Neuronal stem cell (in vitro differentiated cells): Measurements from ENCODE around the gene PAX2.

ENCODE experiments used
- DNase-seq: peaks from one replicate; pipeline ENCODE4 v3.0.0-alpha.2; 2013; ENCODE audit warnings: low spot score
- H2AFZ ChIP-seq: one replicate; pipeline ENCODE4 v1.6.1; 2013; ENCODE audit warnings: mild to moderate bottlenecking, low read length, inconsistent platforms
- H2AK5ac ChIP-seq: 2 replicates; pipeline ENCODE4 v1.6.1; 2013; ENCODE audit warnings: low read depth, mild to moderate bottlenecking, inconsistent platforms, low read length, moderate library complexity, mixed read lengths
- H2BK120ac ChIP-seq: 2 replicates; pipeline ENCODE4 v1.6.1; 2013; ENCODE audit warnings: low read depth, mild to moderate bottlenecking, inconsistent platforms, low read length, moderate library complexity, mixed read lengths
- H2BK12ac ChIP-seq: one replicate; pipeline ENCODE4 v1.6.1; 2013; ENCODE audit warnings: low read length, inconsistent platforms
- H2BK15ac ChIP-seq: 2 replicates; pipeline ENCODE4 v1.6.1; 2013; ENCODE audit warnings: mild to moderate bottlenecking, low read length, inconsistent platforms, mixed read lengths
- H2BK5ac ChIP-seq: one replicate; pipeline ENCODE4 v1.6.1; 2013; ENCODE audit warnings: inconsistent platforms, mild to moderate bottlenecking, low read length, moderate library complexity
- H3K14ac ChIP-seq: one replicate; pipeline ENCODE4 v1.6.1; 2013; ENCODE audit warnings: low read length, inconsistent platforms
- H3K18ac ChIP-seq: 2 replicates; pipeline ENCODE4 v1.6.1; 2013; ENCODE audit warnings: low read length, inconsistent platforms
- H3K23ac ChIP-seq: 2 replicates; pipeline ENCODE4 v1.6.1; 2013; ENCODE audit warnings: low read depth, mild to moderate bottlenecking, mixed read lengths, low read length, inconsistent platforms; ENCODE audit not compliant: poor library complexity
- H3K27ac ChIP-seq: replicated peaks from 3 replicates; pipeline ENCODE4 v1.5.1; 2013; ENCODE audit warnings: low read length, inconsistent platforms
- H3K27me3 ChIP-seq, 3 experiments: 2 replicates each; pipeline ENCODE4 v1.6.1; 2013; ENCODE audit warnings: low read length in 3 of 3, mild to moderate bottlenecking in 2 of 3, inconsistent platforms in 1 of 3, low read depth in 1 of 3, mixed read lengths in 1 of 3, moderate library complexity in 1 of 3; ENCODE audit not compliant: control insufficient read depth in 3 of 3, insufficient read depth in 3 of 3
- H3K36me3 ChIP-seq, 2 donors: replicated peaks in 1 of 2; 2 replicates each; pipeline ENCODE4 v1.6.1; 2013; ENCODE audit warnings: low read length in 2 of 2; ENCODE audit not compliant: control insufficient read depth in 2 of 2, insufficient read depth in 2 of 2
- H3K4ac ChIP-seq: 2 replicates; pipeline ENCODE4 v1.6.1; 2013; ENCODE audit warnings: inconsistent platforms, mild to moderate bottlenecking, low read length, moderate library complexity
- H3K4me1 ChIP-seq, 2 donors: 1 replicate in 1 of 2; 2 replicates in 1 of 2; pipeline ENCODE4 v1.6.1; 2013; ENCODE audit warnings: low read length in 2 of 2, low read depth in 1 of 2; ENCODE audit not compliant: control insufficient read depth in 2 of 2, insufficient read depth in 1 of 2
- H3K4me2 ChIP-seq: one replicate; pipeline ENCODE4 v1.6.1; 2013; ENCODE audit warnings: mild to moderate bottlenecking, low read length, inconsistent platforms; ENCODE audit not compliant: insufficient read depth, poor library complexity, severe bottlenecking
- H3K4me3 ChIP-seq, 2 donors: 2 replicates each; pipeline ENCODE4 v1.5.1; 2013; ENCODE audit warnings: low read length in 2 of 2, mild to moderate bottlenecking in 2 of 2, inconsistent platforms in 1 of 2, moderate library complexity in 1 of 2
- H3K79me1 ChIP-seq: one replicate; pipeline ENCODE4 v1.6.1; 2013; ENCODE audit warnings: low read depth, mild to moderate bottlenecking, inconsistent platforms, low read length, moderate library complexity
- H3K9ac ChIP-seq: one replicate; pipeline ENCODE4 v1.6.1; 2013; ENCODE audit warnings: mild to moderate bottlenecking, low read depth, low read length, inconsistent platforms; ENCODE audit not compliant: poor library complexity
- H3K9me3 ChIP-seq, 2 donors: replicated peaks in 1 of 2; 2 replicates each; pipeline versions ENCODE3 to v1.6.1; 2013; ENCODE audit warnings: low read length in 2 of 2, mild to moderate bottlenecking in 2 of 2, inconsistent platforms in 1 of 2, low read depth in 1 of 2, mixed read lengths in 1 of 2, moderate library complexity in 1 of 2; ENCODE audit not compliant: control insufficient read depth in 2 of 2, insufficient read depth in 1 of 2
- H4K8ac ChIP-seq: one replicate; pipeline ENCODE4 v1.6.1; 2013; ENCODE audit warnings: low read depth, mild to moderate bottlenecking, inconsistent platforms, low read length, moderate library complexity
- H4K91ac ChIP-seq: one replicate; pipeline ENCODE4 v1.6.1; 2013; ENCODE audit warnings: low read length, low read depth, mild to moderate bottlenecking, inconsistent platforms; ENCODE audit not compliant: poor library complexity
- WGBS, 2 donors: extraction: QIAGEN DNeasy Blood & Tissue Kit; methylation state at CpG; one replicate each; pipeline ENCODE4 v1.1.7; 2013; ENCODE audit warnings: missing lambda C conversion rate in 2 of 2, mixed read lengths in 1 of 2; ENCODE audit not compliant: insufficient read length in 2 of 2, insufficient replicate concordance in 1 of 2; ENCODE audit errors: extremely low coverage in 2 of 2; 5-methylcytosine and 5-hydroxymethylcytosine counted together

The PAX2 gene

DNA sequence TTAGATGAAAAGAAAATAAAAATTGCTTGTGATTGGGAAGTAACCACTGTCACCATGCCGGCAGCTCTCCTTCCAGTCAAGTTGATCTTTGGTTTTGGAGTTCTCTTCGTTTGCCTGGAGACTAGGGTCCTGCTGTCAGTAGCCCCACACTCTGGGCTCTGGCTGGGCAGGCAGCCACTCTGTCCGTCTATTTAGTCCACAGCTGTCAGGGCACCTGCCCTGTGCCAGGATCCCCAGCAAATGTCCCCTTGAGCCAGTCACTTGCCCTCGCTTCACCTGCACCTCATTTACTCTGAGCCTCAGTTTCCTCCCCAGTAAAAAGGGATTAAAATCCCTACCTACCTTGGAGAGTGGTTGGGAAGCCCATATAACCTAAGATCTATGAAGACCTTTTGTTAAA, 55.5 kb downstream of the PAX2 start:
- WGBS, 2 donors: no CpG with 5 or more reads among the region's 4 CpGs
- peaks cover 0 to 12% of the 10 kb centered on the region in 2 donors for H3K4me1 ChIP-seq

DNA sequence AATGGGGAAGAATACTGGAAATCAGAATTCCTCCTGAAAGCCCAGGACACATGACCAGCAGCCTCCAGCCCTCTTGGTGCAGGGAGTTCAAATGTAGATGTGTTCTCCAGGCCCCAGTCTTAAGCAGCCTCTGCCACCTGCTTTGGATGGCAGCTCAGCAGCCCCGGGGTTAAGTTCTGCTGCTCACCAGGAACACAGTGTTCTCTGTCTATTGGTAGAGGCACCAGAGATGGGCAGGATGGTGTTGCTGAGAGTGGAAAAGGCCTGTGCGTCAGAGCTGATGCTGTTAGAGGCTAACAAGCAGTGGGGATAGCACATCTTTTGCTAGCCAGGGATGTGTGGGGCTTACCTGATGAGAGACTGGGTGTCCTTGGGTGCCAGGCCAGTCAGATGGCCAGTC, 56.8 kb downstream of the PAX2 start:
- DNase-seq: no peak
- Histone ChIP-seq H4K8ac (no peak overlapping the region), H3K4me2 (no peak overlapping the region), H3K18ac (peak overlapping the region; percentile 46), H3K79me1 (no peaks in the 10 kb centered on the region), H3K27me3 (peaks cover 0 to 88% (median 11%) of the 10 kb centered on the region in 3 experiments), H2BK5ac (no peak overlapping the region), H2AFZ (no peak overlapping the region), H2AK5ac (no peak overlapping the region), H3K9me3 (no peaks in the 10 kb centered on the region), H3K4ac (no peak overlapping the region), H3K14ac (no peak overlapping the region), H2BK12ac (no peak overlapping the region), H4K91ac (no peak overlapping the region), H3K23ac (no peak overlapping the region), H3K4me1 (peaks cover 0 to 12% of the 10 kb centered on the region in 2 donors), H3K9ac (no peak overlapping the region), H3K36me3 (no peaks in the 10 kb centered on the region), H3K27ac (no peak overlapping the region), H2BK120ac (no peak overlapping the region), H2BK15ac (no peak overlapping the region), H3K4me3 (no peak overlapping the region)
- WGBS, 2 donors: no CpG with 5 or more reads among the region's 2 CpGs

More for the DNA sequence above, 55.5 kb downstream of the PAX2 start:
- Histone ChIP-seq H3K36me3 (no peaks in the 10 kb centered on the region), H2BK5ac (no peak overlapping the region), H3K4me2 (no peak overlapping the region), H3K27ac (no peak overlapping the region), H4K8ac (no peak overlapping the region), H2AK5ac (no peak overlapping the region), H3K79me1 (no peaks in the 10 kb centered on the region), H3K27me3 (peaks cover 0 to 86% (median 11%) of the 10 kb centered on the region in 3 experiments), H2BK15ac (no peak overlapping the region), H2BK12ac (no peak overlapping the region), H3K14ac (no peak overlapping the region), H2BK120ac (no peak overlapping the region), H3K18ac (no peak overlapping the region), H2AFZ (no peak overlapping the region), H3K4ac (no peak overlapping the region), H3K9me3 (no peaks in the 10 kb centered on the region), H3K4me3 (no peak overlapping the region), H4K91ac (no peak overlapping the region), H3K23ac (no peak overlapping the region), H3K9ac (no peak overlapping the region)
- no peak for DNase-seq

DNA sequence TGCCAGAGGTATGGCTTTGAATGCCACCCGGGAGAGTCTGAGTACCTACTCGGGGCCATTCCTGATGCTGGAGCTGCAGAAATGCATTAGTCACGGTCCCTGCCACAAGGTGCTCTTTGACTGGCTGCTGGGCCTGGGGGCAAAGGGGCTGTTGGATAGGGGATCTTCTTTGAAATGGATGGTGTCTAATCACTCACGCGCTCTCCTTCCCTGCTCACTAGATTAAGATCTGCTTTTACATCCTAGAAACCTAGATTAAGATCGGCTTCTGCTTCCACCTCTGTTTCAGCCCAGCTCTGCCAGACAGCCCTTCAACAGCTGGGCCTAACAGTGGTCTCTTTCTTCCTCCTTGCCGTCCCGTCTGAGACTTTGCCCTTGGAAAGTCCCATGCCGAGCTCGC, 57.2 kb downstream of the PAX2 start:
- no peak overlapping the region for H2BK120ac ChIP-seq
- H3K4me3 ChIP-seq: no peak overlapping the region
- no peak overlapping the region for H3K4ac ChIP-seq
- H4K91ac ChIP-seq: no peak overlapping the region
- no peaks in the 10 kb centered on the region for H3K9me3 ChIP-seq
- H2BK12ac ChIP-seq: no peak overlapping the region
- no peak overlapping the region for H3K18ac ChIP-seq
- WGBS, 2 donors: no CpG with 5 or more reads among the region's 10 CpGs
- no peak overlapping the region for H3K14ac ChIP-seq
- H3K79me1 ChIP-seq: no peaks in the 10 kb centered on the region
- no peaks in the 10 kb centered on the region for H3K36me3 ChIP-seq
- H3K4me2 ChIP-seq: no peak overlapping the region
- no peak overlapping the region for H2BK15ac ChIP-seq
- no peak for DNase-seq
- H2AK5ac ChIP-seq: no peak overlapping the region
- no peak overlapping the region for H3K23ac ChIP-seq
- peaks cover 0 to 14% of the 10 kb centered on the region in 2 donors for H3K4me1 ChIP-seq
- H2AFZ ChIP-seq: no peak overlapping the region
- no peak overlapping the region for H3K27ac ChIP-seq
- peaks cover 0 to 88% (median 12%) of the 10 kb centered on the region in 3 experiments for H3K27me3 ChIP-seq
- H4K8ac ChIP-seq: no peak overlapping the region
- no peak overlapping the region for H3K9ac ChIP-seq
- no peak overlapping the region for H2BK5ac ChIP-seq

DNA sequence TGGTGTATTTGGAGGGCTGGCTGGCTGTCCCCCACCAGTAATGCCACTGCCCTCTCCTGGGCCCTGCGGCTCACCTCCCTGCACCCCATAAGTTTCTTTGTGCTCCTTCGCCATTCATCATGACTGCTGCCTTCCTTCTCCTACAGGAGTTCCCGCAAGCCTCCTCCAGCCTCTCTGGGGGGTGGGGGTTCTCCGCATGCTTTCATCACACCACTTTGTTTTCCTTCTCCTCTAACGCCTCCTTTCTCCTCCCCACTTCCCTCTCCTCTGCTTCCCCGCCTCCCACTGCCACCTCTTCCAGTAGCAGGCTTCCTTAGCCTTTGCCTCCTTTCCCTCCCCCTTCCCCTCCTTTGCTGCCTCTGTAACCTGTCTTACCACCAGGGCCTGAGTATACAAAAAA, 58.1 kb downstream of the PAX2 start:
- Histone ChIP-seq H4K91ac (no peak overlapping the region), H2AFZ (no peak overlapping the region), H3K27ac (no peak overlapping the region), H3K9ac (peak overlapping the region; percentile 10), H3K14ac (peak overlapping the region; percentile 41), H2BK120ac (no peak overlapping the region), H3K36me3 (no peaks in the 10 kb centered on the region), H2BK12ac (no peak overlapping the region), H3K18ac (peak overlapping the region; percentile 44), H3K4me1 (peaks cover 0 to 14% of the 10 kb centered on the region in 2 donors), H2BK5ac (no peak overlapping the region), H2BK15ac (peak overlapping the region; percentile 18), H3K79me1 (no peaks in the 10 kb centered on the region), H2AK5ac (peak overlapping the region; percentile 52), H3K4ac (peak overlapping the region; percentile 41), H3K4me3 (no peak overlapping the region), H3K27me3 (peaks cover 0 to 88% (median 12%) of the 10 kb centered on the region in 3 experiments), H3K9me3 (no peaks in the 10 kb centered on the region), H4K8ac (no peak overlapping the region), H3K23ac (peak overlapping the region; percentile 1), H3K4me2 (no peak overlapping the region)
- DNase-seq: no peak
- no CpG with 5 or more reads among the region's 6 CpGs for WGBS, 2 donors
